Mesenchymal stem cell (in vitro differentiated cells and primary cell): ENCODE results near the gene NEK2.
"Not testable (repeated sequence)": the region's sequence is repeated elsewhere in the genome, so short reads cannot be mapped to it uniquely, and the experiment has no call there.

Source experiments
- DNase-seq: peaks from one replicate; pipeline ENCODE4 v3.0.0-alpha.2; 2013
- H2AFZ ChIP-seq: one replicate; pipeline ENCODE4 v1.6.1; 2013; ENCODE audit warnings: low read depth, mild to moderate bottlenecking, control low read depth, inconsistent platforms, low read length, moderate library complexity
- H2AK5ac ChIP-seq: 2 replicates; pipeline ENCODE4 v1.6.1; 2013; ENCODE audit warnings: low read length, moderate library complexity, mild to moderate bottlenecking, inconsistent platforms; ENCODE audit not compliant: severe bottlenecking
- H2BK120ac ChIP-seq: one replicate; pipeline ENCODE4 v1.6.1; 2013; ENCODE audit warnings: low read depth, mild to moderate bottlenecking, inconsistent platforms, low read length, moderate library complexity
- H2BK12ac ChIP-seq, 2 experiments: one replicate each; pipeline ENCODE4 v1.6.1; 2013; ENCODE audit warnings: inconsistent platforms in 2 of 2, low read length in 2 of 2, mild to moderate bottlenecking in 2 of 2, moderate library complexity in 2 of 2, control low read depth in 1 of 2
- H2BK15ac ChIP-seq: one replicate; pipeline ENCODE4 v1.6.1; 2013; ENCODE audit warnings: mild to moderate bottlenecking, low read depth, inconsistent platforms; ENCODE audit not compliant: poor library complexity, severe bottlenecking
- H2BK5ac ChIP-seq: 2 replicates; pipeline ENCODE4 v1.6.1; 2013; ENCODE audit warnings: low read depth, mild to moderate bottlenecking, low read length, control low read depth, inconsistent platforms; ENCODE audit not compliant: poor library complexity, severe bottlenecking
- H3K14ac ChIP-seq, 2 experiments: one replicate each; pipeline ENCODE4 v1.6.1; 2013; ENCODE audit warnings: inconsistent platforms in 2 of 2, low read length in 2 of 2, control low read depth in 1 of 2, mild to moderate bottlenecking in 1 of 2, moderate library complexity in 1 of 2
- H3K18ac ChIP-seq, 2 experiments: one replicate each; pipeline ENCODE4 v1.6.1; 2013; ENCODE audit warnings: inconsistent platforms in 2 of 2, low read length in 2 of 2, control low read depth in 1 of 2, low read depth in 1 of 2, mild to moderate bottlenecking in 1 of 2
- H3K23ac ChIP-seq, 2 experiments: one replicate each; pipeline ENCODE4 v1.6.1; 2013; ENCODE audit warnings: inconsistent platforms in 2 of 2, low read length in 2 of 2, mild to moderate bottlenecking in 2 of 2, moderate library complexity in 2 of 2, control low read depth in 1 of 2
- H3K27ac ChIP-seq: 2 replicates; pipeline ENCODE4 v1.5.1; 2013; ENCODE audit warnings: mild to moderate bottlenecking, moderate library complexity, low read length, control low read depth, inconsistent platforms; ENCODE audit not compliant: poor library complexity, severe bottlenecking
- H3K27me3 ChIP-seq, 2 experiments: 2 replicates each; pipeline versions ENCODE4 v1.6.1 to v1.7.0; 2013; ENCODE audit warnings: low read length in 2 of 2, mild to moderate bottlenecking in 2 of 2, moderate library complexity in 2 of 2, control low read depth in 1 of 2, inconsistent platforms in 1 of 2; ENCODE audit not compliant: control insufficient read depth in 1 of 2, insufficient read depth in 1 of 2
- H3K36me3 ChIP-seq, 2 experiments: 2 replicates each; pipeline versions ENCODE4 v1.6.1 to v1.7.0; 2013; ENCODE audit warnings: low read length in 2 of 2, control low read depth in 1 of 2, inconsistent platforms in 1 of 2, low read depth in 1 of 2, mild to moderate bottlenecking in 1 of 2; ENCODE audit not compliant: insufficient read depth in 2 of 2, control insufficient read depth in 1 of 2
- H3K4ac ChIP-seq, 2 experiments: one replicate each; pipeline ENCODE4 v1.6.1; 2013; ENCODE audit warnings: inconsistent platforms in 2 of 2, low read length in 2 of 2, mild to moderate bottlenecking in 2 of 2, moderate library complexity in 2 of 2, control low read depth in 1 of 2, low read depth in 1 of 2
- H3K4me1 ChIP-seq: 2 replicates; pipeline ENCODE4 v1.6.1; 2013; ENCODE audit warnings: low read depth, low read length, control low read depth; ENCODE audit not compliant: control insufficient read depth, insufficient read depth
- H3K4me2 ChIP-seq: 2 replicates; pipeline ENCODE4 v1.6.1; 2013; ENCODE audit warnings: low read length, mild to moderate bottlenecking, inconsistent platforms; ENCODE audit not compliant: poor library complexity, severe bottlenecking
- H3K4me3 ChIP-seq, 2 experiments: 2 replicates each; pipeline versions ENCODE4 v1.5.1 to v1.7.0; 2013; ENCODE audit warnings: low read length in 2 of 2, mild to moderate bottlenecking in 2 of 2, control low read depth in 1 of 2, low read depth in 1 of 2; ENCODE audit not compliant: insufficient read depth in 1 of 2
- H3K79me1 ChIP-seq: replicated peaks from 2 replicates; pipeline ENCODE4 v1.6.1; 2013; ENCODE audit warnings: mild to moderate bottlenecking, control low read depth, low read length, inconsistent platforms; ENCODE audit not compliant: poor library complexity, severe bottlenecking
- H3K9ac ChIP-seq: 2 replicates; pipeline ENCODE4 v1.7.0; 2013; ENCODE audit warnings: mild to moderate bottlenecking, low read length, moderate library complexity
- H3K9me3 ChIP-seq: 2 replicates; pipeline ENCODE4 v1.7.0; 2013; ENCODE audit warnings: mild to moderate bottlenecking, low read length; ENCODE audit not compliant: control insufficient read depth
- H4K8ac ChIP-seq: one replicate; pipeline ENCODE4 v1.6.1; 2013; ENCODE audit warnings: inconsistent platforms, mild to moderate bottlenecking, low read length, moderate library complexity
- H4K91ac ChIP-seq: one replicate; pipeline ENCODE4 v1.6.1; 2013; ENCODE audit warnings: mild to moderate bottlenecking, low read length, inconsistent platforms
- WGBS: methylation state at CpG from one replicate; pipeline ENCODE4 v1.1.7; 2013; ENCODE audit warnings: mixed read lengths; 5-methylcytosine and 5-hydroxymethylcytosine counted together

Gene NEK2

GRCh38 chr1:211630236-211631081, 45.0 kb downstream of the NEK2 start:
- no peak overlapping the region for H4K91ac ChIP-seq
- no peak overlapping the region for H2BK120ac ChIP-seq
- DNase-seq = no peak
- H3K14ac ChIP-seq = no peak overlapping the region
- H3K23ac ChIP-seq = no peak overlapping the region
- no peak overlapping the region for H3K9ac ChIP-seq
- no peak overlapping the region for H2BK12ac ChIP-seq
- H3K4me2 ChIP-seq = no peak overlapping the region
- H3K4me3 ChIP-seq = no peak overlapping the region
- peak overlapping the region in 1 of 2 experiments; percentile 17 for H3K4ac ChIP-seq
- WGBS = 43% methylated on average over 14 of the region's 17 CpGs
- H3K36me3 ChIP-seq = no peaks in the 10 kb centered on the region
- H3K9me3 ChIP-seq = no peaks in the 10 kb centered on the region
- no peak overlapping the region for H2BK15ac ChIP-seq
- peaks cover 0 to 3% of the 10 kb centered on the region in 2 experiments for H3K27me3 ChIP-seq
- H3K18ac ChIP-seq = no peak overlapping the region
- H3K79me1 ChIP-seq = no peaks in the 10 kb centered on the region
- peaks cover 26% of the 10 kb centered on the region for H3K4me1 ChIP-seq
- H3K27ac ChIP-seq = no peak overlapping the region
- no peak overlapping the region for H2BK5ac ChIP-seq
- no peak overlapping the region for H2AFZ ChIP-seq
- H2AK5ac ChIP-seq = no peak overlapping the region
- peak overlapping the region; percentile 66 for H4K8ac ChIP-seq

DNA sequence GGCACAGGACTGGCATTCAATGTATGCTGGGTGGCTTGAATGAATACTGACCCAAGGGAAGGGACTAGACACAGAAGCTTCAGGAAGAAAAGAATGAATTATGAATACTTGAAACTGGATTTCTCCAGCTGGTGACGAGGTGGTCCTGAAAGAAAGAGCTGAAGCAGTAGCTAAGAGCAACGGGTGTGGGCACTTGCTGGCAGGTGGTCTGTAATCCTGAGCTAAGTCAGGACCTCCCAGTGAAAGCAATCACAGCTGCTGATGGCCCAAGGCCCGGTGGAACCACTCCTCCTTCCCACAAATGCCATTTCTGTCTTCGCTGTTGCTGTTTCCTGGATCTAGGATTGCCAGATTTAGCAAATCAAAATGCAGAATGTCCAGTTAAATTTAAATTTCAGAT, 47.0 kb downstream of the NEK2 start:
- no peak overlapping the region for H2BK120ac ChIP-seq
- no peak overlapping the region for H3K14ac ChIP-seq
- no peaks in the 10 kb centered on the region for H3K9me3 ChIP-seq
- peaks cover 21% of the 10 kb centered on the region for H3K4me1 ChIP-seq
- no peak overlapping the region for H4K8ac ChIP-seq
- no peak overlapping the region for H4K91ac ChIP-seq
- H2AK5ac ChIP-seq = no peak overlapping the region
- no peak for DNase-seq
- peaks cover 0 to 3% of the 10 kb centered on the region in 2 experiments for H3K27me3 ChIP-seq
- no peak overlapping the region for H2BK5ac ChIP-seq
- no peak overlapping the region for H3K4me3 ChIP-seq
- H3K23ac ChIP-seq = no peak overlapping the region
- no peak overlapping the region for H3K4ac ChIP-seq
- no peak overlapping the region for H2AFZ ChIP-seq
- H3K18ac ChIP-seq = no peak overlapping the region
- no peak overlapping the region for H3K27ac ChIP-seq
- H3K9ac ChIP-seq = no peak overlapping the region
- no peak overlapping the region for H2BK12ac ChIP-seq
- no peak overlapping the region for H3K4me2 ChIP-seq
- H2BK15ac ChIP-seq = no peak overlapping the region
- WGBS = 63% methylated on average over 4 of the region's 4 CpGs
- H3K79me1 ChIP-seq = no peaks in the 10 kb centered on the region
- no peaks in the 10 kb centered on the region for H3K36me3 ChIP-seq

GRCh38 chr1:211627259-211627658, 48.2 kb downstream of the NEK2 start:
- no peak overlapping the region for H3K18ac ChIP-seq
- no peak overlapping the region for H3K4ac ChIP-seq
- no peak for DNase-seq
- no peak overlapping the region for H4K91ac ChIP-seq
- no peak overlapping the region for H3K4me2 ChIP-seq
- no peak overlapping the region for H4K8ac ChIP-seq
- no peak overlapping the region for H2AFZ ChIP-seq
- no peak overlapping the region for H2BK5ac ChIP-seq
- peaks cover 10% of the 10 kb centered on the region for H3K4me1 ChIP-seq
- no peak overlapping the region for H2BK12ac ChIP-seq
- no peak overlapping the region for H2BK120ac ChIP-seq
- 95% methylated on average over 4 of the region's 4 CpGs for WGBS
- no peak overlapping the region for H2AK5ac ChIP-seq
- no peak overlapping the region for H3K27ac ChIP-seq
- no peaks in the 10 kb centered on the region for H3K79me1 ChIP-seq
- no peak overlapping the region for H3K4me3 ChIP-seq
- no peak overlapping the region for H2BK15ac ChIP-seq
- peaks cover 0 to 3% of the 10 kb centered on the region in 2 experiments for H3K27me3 ChIP-seq
- H3K9me3 ChIP-seq = no peaks in the 10 kb centered on the region
- H3K36me3 ChIP-seq = no peaks in the 10 kb centered on the region
- no peak overlapping the region for H3K9ac ChIP-seq
- H3K23ac ChIP-seq = no peak overlapping the region
- no peak overlapping the region for H3K14ac ChIP-seq

DNA sequence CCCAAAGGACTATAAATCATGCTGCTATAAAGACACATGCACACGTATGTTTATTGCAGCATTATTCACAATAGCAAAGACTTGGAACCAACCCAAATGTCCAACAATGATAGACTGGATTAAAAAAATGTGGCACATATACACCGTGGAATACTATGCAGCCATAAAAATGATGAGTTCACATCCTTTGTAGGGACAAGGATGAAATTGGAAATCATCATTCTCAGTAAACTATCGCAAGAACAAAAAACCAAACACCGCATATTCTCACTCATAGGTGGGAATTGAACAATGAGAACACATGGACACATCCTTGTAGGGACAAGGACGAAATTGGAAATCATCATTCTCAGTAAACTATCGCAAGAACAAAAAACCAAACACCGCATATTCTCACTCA, 49.6 kb downstream of the NEK2 start:
- H3K14ac ChIP-seq, H2AK5ac ChIP-seq, H3K36me3 ChIP-seq, H4K8ac ChIP-seq, H3K27ac ChIP-seq, H3K4ac ChIP-seq, H3K9ac ChIP-seq, H3K79me1 ChIP-seq, H4K91ac ChIP-seq, H3K23ac ChIP-seq, H2AFZ ChIP-seq, DNase-seq, H3K9me3 ChIP-seq, H2BK12ac ChIP-seq, H2BK15ac ChIP-seq, H3K27me3 ChIP-seq, H3K18ac ChIP-seq, H3K4me2 ChIP-seq, H2BK120ac ChIP-seq, H2BK5ac ChIP-seq, H3K4me3 ChIP-seq: not testable (repeated sequence)
- WGBS = 80% methylated on average over 3 of the region's 7 CpGs
- H3K4me1 ChIP-seq = peaks cover 14% of the 10 kb centered on the region
